Naive B cell (primary cell): ENCODE measurements around the gene PSMD12. TPM values are rescaled to one million over a fixed set of nuclear protein-coding genes. Genes with fewer than 3 reads are reported as not detected.

ENCODE experiments used
- ATAC-seq, 2 donors: fragments of 150-1000 bp; cut with Tn5 transposase; 2 replicates each; pipeline ENCODE4 v1.10.0; 2021; ENCODE audit warnings: low read depth in 2 of 2, mild to moderate bottlenecking in 2 of 2, moderate library complexity in 2 of 2
- DNase-seq: peaks from one replicate; pipeline ENCODE4 v3.0.0; 2022
- H3K27ac Mint-ChIP-seq, 6 donors: one replicate each; pipeline ENCODE4 v1.8.0; 2020 to 2022; ENCODE audit warnings: mild to moderate bottlenecking in 6 of 6, mixed read lengths in 6 of 6, moderate library complexity in 5 of 6, inconsistent platforms in 2 of 6
- H3K27me3 Mint-ChIP-seq, 3 donors: one replicate each; pipeline ENCODE4 v1.8.0; 2021 to 2022; ENCODE audit warnings: mixed read lengths in 3 of 3, mild to moderate bottlenecking in 1 of 3
- H3K36me3 Mint-ChIP-seq, 2 donors: one replicate each; pipeline ENCODE4 v1.8.0; 2020 to 2022; ENCODE audit warnings: mixed read lengths in 2 of 2, inconsistent platforms in 1 of 2, mild to moderate bottlenecking in 1 of 2
- H3K4me1 Mint-ChIP-seq, 3 donors: one replicate each; pipeline ENCODE4 v1.8.0; 2020 to 2022; ENCODE audit warnings: mixed read lengths in 3 of 3, inconsistent platforms in 1 of 3, mild to moderate bottlenecking in 1 of 3, moderate library complexity in 1 of 3
- H3K4me3 Mint-ChIP-seq, 8 donors: one replicate each; pipeline ENCODE4 v1.8.0; 2020 to 2022; ENCODE audit warnings: mild to moderate bottlenecking in 8 of 8, mixed read lengths in 8 of 8, moderate library complexity in 8 of 8, inconsistent platforms in 2 of 8
- H3K9me3 Mint-ChIP-seq, 7 donors: one replicate each; pipeline ENCODE4 v1.8.0; 2020 to 2022; ENCODE audit warnings: mixed read lengths in 7 of 7, mild to moderate bottlenecking in 5 of 7, inconsistent platforms in 2 of 7, moderate library complexity in 1 of 7
- polyA plus RNA-seq, 6 donors: library from polyadenylated mRNA; unstranded; fragments of 300-500 nt; fragmentation: Illumina TruSeq; gene quantifications; one replicate each; pipeline ENCODE4 v1.2.3, GENCODE V29; 2021; ENCODE audit warnings: low read depth in 6 of 6

PSMD12 gene
- polyA plus RNA-seq, 6 donors from 2014 or later: 24.3 to 31.0 (median 26.4) TPM

GRCh38 chr17:67378454-67379250, 12.3 kb upstream of the PSMD12 start:
- ATAC-seq (peak; percentile 29 to 35), DNase-seq (peak; percentile 76)
- Mint-ChIP-seq H3K27me3 (no peaks in the 10 kb centered on the region), H3K9me3 (no peaks in the 10 kb centered on the region), H3K4me3 (peak overlapping the region; percentile 86 to 94 (median 92)), H3K27ac (peak overlapping the region; percentile 12 to 97 (median 66)), H3K36me3 (no peaks in the 10 kb centered on the region), H3K4me1 (peaks cover 25 to 30% (median 25%) of the 10 kb centered on the region in 3 donors)

GRCh38 chr17:67377488-67378453, 11.4 kb upstream of the PSMD12 start:
- peaks cover 25 to 30% (median 25%) of the 10 kb centered on the region in 3 donors for H3K4me1 Mint-ChIP-seq
- no peaks in the 10 kb centered on the region for H3K27me3 Mint-ChIP-seq
- peak overlapping the region; percentile 85 to 95 (median 90) for H3K4me3 Mint-ChIP-seq
- no peaks in the 10 kb centered on the region for H3K9me3 Mint-ChIP-seq
- DNase-seq: peak; percentile 49
- ATAC-seq: peak; percentile 24 to 27
- H3K27ac Mint-ChIP-seq: peak overlapping the region in 4 of 6 donors; percentile 66 to 93 (median 74)
- H3K36me3 Mint-ChIP-seq: no peaks in the 10 kb centered on the region

- no peaks in the 10 kb centered on the region for H3K27me3 Mint-ChIP-seq
These were observed 10.5 kb upstream of the PSMD12 start, which contains the start of gene PITPNC1 for GRCh38 chr17:67376737-67377487. Gene PITPNC1, plus strand, starts transcription at chr17:67377281.

GRCh38 chr17:67376415-67376736, 10.0 kb upstream of the PSMD12 start:
- Mint-ChIP-seq H3K4me1 (peaks cover 25 to 30% (median 25%) of the 10 kb centered on the region in 3 donors), H3K36me3 (no peaks in the 10 kb centered on the region), H3K4me3 (peak overlapping the region; percentile 87 to 93 (median 90)), H3K27me3 (no peaks in the 10 kb centered on the region), H3K27ac (peak overlapping the region in 3 of 6 donors; percentile 70 to 87 (median 85)), H3K9me3 (no peaks in the 10 kb centered on the region)
- ATAC-seq (no peak), DNase-seq (no peak)

More at GRCh38 chr17:67376737-67377487, 10.5 kb upstream of the PSMD12 start, which contains the start of gene PITPNC1:
- DNase-seq: peak; percentile 81
- Mint-ChIP-seq H3K4me1 (peaks cover 25 to 30% (median 25%) of the 10 kb centered on the region in 3 donors), H3K27ac (peak within 1 kb of the TSS; percentile 60 to 93 (median 78)), H3K36me3 (no peaks in the 10 kb centered on the region), H3K9me3 (no peaks in the 10 kb centered on the region), H3K4me3 (peak within 1 kb of the TSS; percentile 87 to 95 (median 90))
- ATAC-seq: peak; percentile 70 to 71

- Mint-ChIP-seq H3K4me3 (peak overlapping the region in 6 of 8 donors; percentile 13 to 90 (median 42)), H3K27ac (no peak overlapping the region), H3K36me3 (no peaks in the 10 kb centered on the region), H3K27me3 (no peaks in the 10 kb centered on the region), H3K4me1 (peaks cover 25 to 30% (median 25%) of the 10 kb centered on the region in 3 donors), H3K9me3 (no peaks in the 10 kb centered on the region)
- no peak for ATAC-seq
- DNase-seq: no peak
These were observed 9.3 kb upstream of the PSMD12 start for GRCh38 chr17:67375716-67376115.

- no peaks in the 10 kb centered on the region for H3K36me3 Mint-ChIP-seq
- peak overlapping the region in 3 of 8 donors; percentile 15 to 90 (median 38) for H3K4me3 Mint-ChIP-seq
- H3K27ac Mint-ChIP-seq: peak overlapping the region in 2 of 6 donors; percentile 6 to 76
- no peaks in the 10 kb centered on the region for H3K9me3 Mint-ChIP-seq
- ATAC-seq (no peak), DNase-seq (no peak)
- H3K27me3 Mint-ChIP-seq: no peaks in the 10 kb centered on the region
- H3K4me1 Mint-ChIP-seq: peaks cover 24 to 29% (median 25%) of the 10 kb centered on the region in 3 donors
These were observed 8.7 kb upstream of the PSMD12 start for GRCh38 chr17:67375054-67375427.

GRCh38 chr17:67374329-67375053, 8.1 kb upstream of the PSMD12 start:
- peak; percentile 53 for ATAC-seq
- no peaks in the 10 kb centered on the region for H3K9me3 Mint-ChIP-seq

GRCh38 chr17:67372751-67373150, 6.4 kb upstream of the PSMD12 start:
- Mint-ChIP-seq H3K36me3 (no peaks in the 10 kb centered on the region), H3K9me3 (no peaks in the 10 kb centered on the region), H3K4me3 (no peak overlapping the region), H3K27me3 (no peaks in the 10 kb centered on the region), H3K4me1 (peaks cover 10 to 16% (median 13%) of the 10 kb centered on the region in 3 donors), H3K27ac (no peak overlapping the region)
- ATAC-seq (no peak), DNase-seq (no peak)

More at GRCh38 chr17:67374329-67375053, 8.1 kb upstream of the PSMD12 start:
- no peaks in the 10 kb centered on the region for H3K27me3 Mint-ChIP-seq
- peak; percentile 78 for DNase-seq
- peak overlapping the region in 7 of 8 donors; percentile 15 to 57 (median 40) for H3K4me3 Mint-ChIP-seq
- H3K36me3 Mint-ChIP-seq: no peaks in the 10 kb centered on the region
- H3K4me1 Mint-ChIP-seq: peaks cover 18 to 23% (median 20%) of the 10 kb centered on the region in 3 donors
- H3K27ac Mint-ChIP-seq: peak overlapping the region in 4 of 6 donors; percentile 6 to 90 (median 26)

GRCh38 chr17:67369676-67370075, 3.3 kb upstream of the PSMD12 start:
- Mint-ChIP-seq H3K9me3 (no peaks in the 10 kb centered on the region), H3K27ac (peak overlapping the region in 1 of 6 donors; percentile 54), H3K4me1 (peaks cover 19 to 28% (median 23%) of the 10 kb centered on the region in 3 donors), H3K36me3 (no peaks in the 10 kb centered on the region), H3K27me3 (no peaks in the 10 kb centered on the region), H3K4me3 (no peak overlapping the region)
- ATAC-seq (no peak), DNase-seq (no peak)

GRCh38 chr17:67365738-67366192, 612 bp downstream of the PSMD12 start:
- Mint-ChIP-seq H3K9me3 (no peaks in the 10 kb centered on the region), H3K4me3 (peak overlapping the region; percentile 80 to 99 (median 95)), H3K36me3 (peaks cover 3 to 6% of the 10 kb centered on the region in 2 donors), H3K4me1 (peaks cover 25 to 56% (median 35%) of the 10 kb centered on the region in 3 donors), H3K27ac (peak overlapping the region; percentile 64 to 98 (median 90)), H3K27me3 (no peaks in the 10 kb centered on the region)
- ATAC-seq (peak in 1 of 2 donors; percentile 1), DNase-seq (no peak)

- H3K4me1 Mint-ChIP-seq: peaks cover 32 to 62% (median 42%) of the 10 kb centered on the region in 3 donors
- peaks cover 6 to 8% of the 10 kb centered on the region in 2 donors for H3K36me3 Mint-ChIP-seq
- DNase-seq: no peak
- H3K9me3 Mint-ChIP-seq: no peaks in the 10 kb centered on the region
- no peak for ATAC-seq
- H3K4me3 Mint-ChIP-seq: peak overlapping the region; percentile 80 to 99 (median 95)
- H3K27ac Mint-ChIP-seq: peak overlapping the region; percentile 64 to 98 (median 90)
- no peaks in the 10 kb centered on the region for H3K27me3 Mint-ChIP-seq
These were observed 1.3 kb downstream of the PSMD12 start for GRCh38 chr17:67364847-67365737.
